GM19452 (cell line): ENCODE data around the gene RHBDL3.
"Not testable (repeated sequence)": the region's sequence is repeated elsewhere in the genome, so short reads cannot be mapped to it uniquely, and the experiment has no call there.

Experiments
- ATAC-seq: cut with Tn5 transposase; IDR thresholded peaks from one replicate; pipeline ENCODE4 v1.9.1; 2021; ENCODE audit not compliant: unreplicated experiment

Gene RHBDL3

GRCh38 chr17:32289471-32290070, 23.9 kb downstream of the RHBDL3 start:
- no peak for ATAC-seq

DNA sequence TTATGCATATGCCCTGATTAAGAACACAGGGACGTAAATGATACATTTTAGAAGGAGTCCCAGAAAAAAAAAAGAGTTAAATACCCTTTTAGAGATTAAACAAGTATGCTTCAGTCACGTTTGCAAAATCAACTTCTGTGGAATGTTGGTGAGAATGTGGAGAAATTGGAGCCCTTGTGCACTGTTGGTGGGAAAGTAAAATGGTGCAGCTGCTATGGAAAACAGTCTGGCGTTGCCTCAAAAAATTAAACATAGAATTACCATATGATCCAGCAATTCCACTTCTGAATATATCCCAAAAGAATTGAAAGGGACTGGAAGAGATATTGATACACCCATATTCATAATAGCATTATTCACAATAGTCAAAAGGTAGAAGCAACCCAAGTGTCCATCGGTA, 26.5 kb downstream of the RHBDL3 start:
- no peak for ATAC-seq

DNA sequence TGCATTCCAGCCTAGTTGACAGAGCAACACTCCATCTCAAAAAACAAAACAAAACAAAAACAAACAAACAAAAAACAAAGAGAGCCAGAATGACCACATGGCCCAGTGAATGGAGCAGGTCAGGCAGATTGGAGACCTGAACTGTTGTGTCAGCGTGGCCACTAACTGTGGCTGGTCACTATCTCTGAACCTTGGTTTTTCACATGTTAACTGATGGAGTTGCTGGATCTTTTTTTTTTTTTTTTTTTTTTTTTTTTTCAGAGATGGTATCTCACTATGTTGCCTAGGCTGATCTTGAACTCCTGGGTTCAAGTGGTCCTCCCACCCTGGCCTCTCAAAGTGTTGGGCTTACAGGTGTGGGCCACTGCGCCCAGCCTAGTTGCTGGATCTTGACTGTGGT, 31.8 kb downstream of the RHBDL3 start:
- ATAC-seq: no peak

DNA sequence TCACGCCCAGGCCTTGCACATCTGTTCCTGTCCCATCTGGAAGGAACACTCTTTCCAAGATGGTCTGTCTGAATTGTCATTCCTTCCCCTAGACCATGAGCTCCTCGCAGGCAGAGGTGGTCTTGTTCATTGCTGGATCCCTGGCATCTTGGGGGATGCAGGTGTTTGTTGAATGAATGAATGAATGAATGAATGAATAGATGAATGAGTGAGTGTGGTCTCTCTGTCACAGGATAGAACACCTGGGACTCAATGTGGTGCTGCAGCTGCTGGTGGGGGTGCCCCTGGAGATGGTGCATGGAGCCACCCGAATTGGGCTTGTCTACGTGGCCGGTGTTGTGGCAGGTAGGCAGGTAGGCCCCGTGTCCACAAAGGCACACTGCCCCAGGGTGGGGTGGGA, 32.2 kb downstream of the RHBDL3 start:
- ATAC-seq: no peak

DNA sequence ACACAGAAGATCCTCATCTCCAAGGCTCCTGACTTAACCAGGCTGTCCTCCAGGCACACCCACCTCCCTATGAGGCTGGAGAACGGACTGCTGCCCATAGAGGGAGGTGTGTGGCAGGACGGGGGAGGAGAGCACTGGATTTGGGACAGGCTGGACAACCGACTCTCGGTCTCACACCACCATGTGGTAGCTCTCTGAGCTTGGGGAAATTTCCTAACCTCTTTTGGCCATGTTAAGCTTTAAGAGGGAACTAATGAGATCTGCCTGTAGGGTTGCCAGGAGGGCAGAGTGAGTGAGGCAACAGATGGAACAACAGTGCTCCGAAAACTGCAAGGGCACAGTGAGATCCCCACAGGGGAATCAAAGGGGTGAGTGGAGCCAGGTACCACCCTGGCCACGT, 32.7 kb downstream of the RHBDL3 start:
- no peak for ATAC-seq

DNA sequence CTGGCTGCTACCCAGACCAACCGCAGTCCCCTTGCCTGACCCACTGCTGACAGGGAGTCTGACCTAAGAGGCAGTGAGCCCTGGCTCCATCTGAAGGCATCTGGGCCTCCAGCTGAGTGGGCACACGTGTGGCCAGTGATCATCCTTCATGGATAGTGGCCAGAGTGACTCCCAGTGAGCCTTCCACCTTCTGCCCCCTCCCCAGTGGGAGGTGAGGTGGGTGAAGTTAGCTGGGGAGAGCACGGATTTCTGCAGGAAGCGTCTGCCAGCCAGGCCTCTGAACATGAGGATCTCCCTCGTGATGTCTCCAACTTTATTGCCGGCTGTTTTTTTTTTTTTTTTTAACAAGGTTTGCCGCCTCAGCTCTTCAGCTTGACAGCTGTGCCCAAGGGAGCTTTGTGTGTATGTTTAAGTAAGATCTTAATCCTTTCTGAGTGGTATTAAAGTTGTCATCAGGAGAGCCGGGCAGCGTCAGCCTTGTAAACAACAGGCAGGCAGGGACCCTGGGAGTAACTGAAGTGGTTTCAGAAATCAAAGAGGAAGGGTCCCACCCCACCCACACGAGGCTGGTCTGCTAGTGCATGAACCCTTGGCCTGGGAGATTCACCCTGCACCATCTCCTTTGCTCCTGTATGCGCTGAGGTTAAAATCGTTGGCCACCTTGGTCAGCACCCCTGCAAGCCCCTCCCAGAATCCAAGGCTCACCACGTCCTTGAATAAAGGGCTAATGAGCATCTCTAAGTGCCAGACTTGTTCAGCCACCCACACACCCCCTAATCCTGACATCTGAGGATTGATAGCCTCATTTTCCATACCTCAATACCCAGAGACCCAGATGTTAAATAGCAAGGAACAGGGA, 33.3 kb downstream of the RHBDL3 start:
- ATAC-seq: no peak

- ATAC-seq: no peak
Measured at GRCh38 chr17:32299580-32300164, 34.0 kb downstream of the RHBDL3 start.

- ATAC-seq: no peak
Measured at GRCh38 chr17:32302037-32302436, 36.4 kb downstream of the RHBDL3 start.

DNA sequence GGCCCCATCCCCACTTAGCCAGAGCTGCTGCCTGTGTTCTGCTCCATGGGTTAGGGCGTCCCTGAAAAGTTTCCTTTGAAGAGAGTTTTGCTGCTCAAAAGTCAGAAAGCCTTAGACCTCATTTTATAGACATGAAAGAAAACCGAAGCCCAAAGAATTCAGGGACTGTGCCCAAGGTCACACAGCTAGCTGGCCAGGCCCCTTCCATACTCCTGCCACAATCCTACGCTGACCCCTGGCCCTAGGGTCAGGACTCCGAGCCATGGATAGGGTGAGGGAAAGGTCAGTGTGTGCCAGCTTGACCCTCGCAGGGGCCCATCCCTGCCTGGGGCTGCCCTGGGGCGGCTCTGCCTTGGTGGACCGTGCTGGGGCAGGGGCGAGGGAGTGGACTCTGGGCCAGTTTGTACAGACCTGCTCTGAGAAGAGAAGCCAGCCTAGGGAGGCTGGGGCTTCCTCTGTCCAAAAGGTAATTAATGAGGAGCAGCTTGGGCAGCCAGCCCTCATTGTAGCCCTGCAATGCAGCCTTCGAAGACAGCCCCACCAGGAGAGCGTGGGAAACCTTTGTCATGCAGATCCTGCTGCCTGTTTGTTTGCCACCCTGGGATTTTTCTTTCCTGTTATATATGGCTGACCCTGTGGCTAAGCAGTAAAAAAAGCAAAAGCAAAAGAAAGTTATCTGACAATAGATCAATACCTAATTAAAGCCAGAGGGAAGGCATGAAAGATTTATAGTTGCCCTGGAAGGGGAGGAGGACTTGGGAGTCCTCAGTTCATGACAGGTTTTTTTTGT, 37.4 kb downstream of the RHBDL3 start:
- ATAC-seq: no peak

DNA sequence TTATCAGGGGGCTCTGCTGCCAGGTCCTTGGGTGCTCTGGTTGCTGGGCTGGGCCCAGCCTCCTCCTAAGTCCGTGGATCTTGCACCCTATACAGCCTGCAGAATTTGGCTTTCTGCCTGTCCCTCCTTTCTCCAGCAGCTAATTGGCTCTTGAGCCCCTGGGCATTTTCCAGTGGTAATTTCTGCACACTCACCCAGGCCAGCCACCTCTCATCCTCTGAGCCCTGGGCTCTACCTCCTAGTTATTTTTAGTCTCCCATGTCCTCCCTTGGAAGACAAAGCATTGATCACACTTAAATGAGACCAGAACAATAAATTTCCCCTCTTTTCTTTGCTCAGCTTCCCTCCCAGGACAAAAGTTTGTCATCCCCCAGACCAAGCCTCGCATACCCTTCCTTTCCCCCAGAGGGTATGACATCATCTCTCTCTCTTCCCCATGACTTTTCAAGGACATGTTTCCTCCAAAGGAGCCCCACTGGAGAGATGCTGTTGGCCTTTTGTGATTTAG, 38.2 kb downstream of the RHBDL3 start:
- no peak for ATAC-seq

- ATAC-seq: no peak
Measured at GRCh38 chr17:32305049-32305448, 39.4 kb downstream of the RHBDL3 start.

- ATAC-seq: no peak
Measured at GRCh38 chr17:32307658-32308057, 42.0 kb downstream of the RHBDL3 start.

DNA sequence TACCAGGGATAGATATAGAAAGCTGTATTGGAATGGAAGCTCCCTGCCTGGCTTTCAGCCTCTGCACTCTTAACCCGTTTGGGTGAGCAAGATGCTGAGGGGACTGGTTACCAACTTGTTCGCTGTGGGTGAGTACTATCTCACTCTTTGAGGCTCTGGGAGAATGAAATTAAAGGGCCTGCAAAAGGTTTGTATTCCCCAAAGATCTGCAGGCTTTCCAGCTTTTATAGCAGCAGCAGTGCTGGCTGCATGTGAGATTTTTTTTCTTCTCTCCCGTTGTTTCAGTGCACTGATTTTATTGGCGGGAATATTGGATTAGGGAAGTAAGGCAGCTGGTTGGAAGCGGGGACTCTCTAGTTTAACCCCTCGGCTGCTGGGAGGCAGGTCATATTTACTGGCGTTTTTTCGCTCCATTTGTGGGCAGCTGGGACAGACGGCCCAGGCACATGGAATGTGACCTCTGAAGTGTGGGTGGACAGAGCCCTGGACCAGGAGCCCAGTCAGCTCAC, 45.5 kb downstream of the RHBDL3 start:
- no peak for ATAC-seq

DNA sequence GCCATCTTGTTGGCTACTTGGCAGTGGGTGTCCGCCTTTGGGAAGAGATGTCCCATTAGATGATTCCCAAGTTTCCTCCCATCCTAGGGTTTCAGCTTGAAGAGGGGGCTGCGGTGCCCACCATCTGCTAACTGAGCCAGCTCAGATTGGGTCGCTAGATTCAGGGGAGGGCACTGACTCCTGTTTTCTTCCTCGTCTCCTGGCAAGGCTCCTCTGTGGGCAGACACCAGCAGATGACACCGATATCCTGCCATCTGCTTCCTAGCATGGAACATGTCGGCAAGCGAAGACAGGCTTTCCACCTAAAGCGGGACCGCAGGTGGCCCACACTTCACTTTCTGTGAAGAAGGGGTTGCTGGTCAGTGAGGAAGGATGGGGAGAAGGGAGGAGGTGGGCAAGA, 49.0 kb downstream of the RHBDL3 start:
- no peak for ATAC-seq

DNA sequence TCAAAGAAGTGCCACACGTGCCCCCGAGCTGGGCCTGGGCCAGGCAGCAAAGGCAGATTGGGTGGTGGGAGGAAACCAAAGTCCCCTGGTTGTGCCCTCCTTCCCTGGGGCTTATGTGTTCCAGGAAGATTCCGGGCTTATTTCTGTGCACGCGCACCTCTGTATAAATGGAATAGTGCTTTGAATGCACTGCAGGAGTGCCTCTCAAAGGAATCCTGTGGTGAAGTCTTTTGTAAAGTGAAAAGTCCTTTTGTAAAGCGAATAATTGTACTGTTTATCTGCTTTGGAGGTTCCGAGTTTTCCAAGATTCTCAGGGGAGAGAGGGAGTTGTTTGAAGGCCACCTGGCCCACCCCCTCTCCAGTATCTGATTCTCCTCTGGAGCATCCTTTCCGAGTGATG, 49.5 kb downstream of the RHBDL3 start:
- no peak for ATAC-seq

- not testable (repeated sequence) for ATAC-seq
Measured at GRCh38 chr17:32316653-32317052, 51.0 kb downstream of the RHBDL3 start.

DNA sequence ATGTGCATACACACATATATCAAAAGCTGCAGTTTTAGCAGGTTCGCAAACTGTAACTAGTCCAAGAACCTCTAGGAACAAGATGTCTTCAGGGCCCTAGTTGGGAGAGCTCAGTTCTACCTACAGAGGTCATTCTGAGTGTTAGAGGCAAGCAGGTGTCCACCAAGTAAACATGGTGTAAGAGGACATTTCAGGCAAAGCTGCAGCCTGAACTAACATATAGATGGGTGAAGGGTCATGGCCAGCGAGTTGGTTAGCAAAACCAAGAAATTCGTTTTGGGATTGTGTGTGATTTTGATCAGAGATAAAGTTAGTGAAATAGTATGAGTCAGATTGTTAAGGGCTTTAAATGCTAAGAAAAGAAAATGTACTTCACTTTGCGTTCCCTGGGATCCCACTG, 51.7 kb downstream of the RHBDL3 start:
- no peak for ATAC-seq

GRCh38 chr17:32318071-32318470, 52.4 kb downstream of the RHBDL3 start:
- ATAC-seq: no peak

GRCh38 chr17:32319548-32319905, 53.9 kb downstream of the RHBDL3 start:
- no peak for ATAC-seq

GRCh38 chr17:32320080-32320479, 54.4 kb downstream of the RHBDL3 start:
- ATAC-seq: not testable (repeated sequence)

DNA sequence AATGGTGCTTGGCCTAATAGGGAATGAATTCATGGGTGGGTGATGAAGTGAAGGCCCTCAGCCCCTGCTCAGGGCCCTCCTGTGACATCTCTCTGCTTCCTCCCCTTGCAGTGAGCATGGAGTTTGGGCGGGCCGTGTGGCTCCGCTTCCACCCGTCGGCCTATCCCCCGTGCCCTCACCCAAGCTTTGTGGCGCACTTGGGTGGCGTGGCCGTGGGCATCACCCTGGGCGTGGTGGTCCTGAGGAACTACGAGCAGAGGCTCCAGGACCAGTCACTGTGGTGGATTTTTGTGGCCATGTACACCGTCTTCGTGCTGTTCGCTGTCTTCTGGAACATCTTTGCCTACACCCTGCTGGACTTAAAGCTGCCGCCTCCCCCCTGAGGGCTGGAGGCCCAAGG, 55.2 kb downstream of the RHBDL3 start:
- ATAC-seq: no peak
